ENCODE measurements around the gene FAP. TPM values are rescaled to one million over a fixed set of nuclear protein-coding genes. Genes with fewer than 3 reads are reported as not detected.

FAP gene
- total and polyA plus RNA-seq, 2 donors (not counting 1 experiment from before 2014, with no cell fraction given): not detected

DNA sequence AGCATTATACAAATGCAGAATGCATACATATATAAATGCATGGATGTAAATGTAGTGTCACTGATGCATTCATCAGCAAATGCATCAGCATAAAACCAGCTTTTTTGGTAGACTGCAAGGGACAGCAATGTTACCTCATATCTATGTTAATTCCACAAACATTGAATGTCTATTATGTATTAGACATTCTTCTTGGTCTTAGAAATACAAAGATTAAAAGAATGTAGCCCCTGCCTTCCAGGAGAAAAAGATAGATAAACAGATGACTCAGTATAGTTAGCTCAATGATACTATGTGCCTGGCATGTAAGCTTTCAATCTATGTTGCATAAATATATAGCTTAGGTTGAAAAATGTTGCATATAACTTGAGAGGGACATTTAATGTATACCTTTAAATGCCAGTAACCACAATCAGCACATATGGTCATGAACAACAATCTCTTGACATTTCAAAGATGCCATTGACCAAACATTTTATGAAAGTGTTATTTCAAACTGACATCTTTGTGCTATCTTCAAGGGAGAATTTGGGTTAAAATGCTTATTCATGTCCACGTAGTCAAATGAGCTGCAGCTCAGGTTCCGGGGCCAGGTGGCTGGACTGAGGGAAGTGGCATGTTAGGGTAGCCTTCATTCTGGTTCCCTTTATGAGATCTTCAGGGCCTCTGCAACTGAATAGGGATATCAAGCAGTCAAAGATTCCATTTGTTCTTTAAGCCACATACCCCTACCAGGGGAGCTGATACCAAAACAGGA lies 46.0 kb downstream of the FAP start:
- Mint-ChIP-seq H3K27me3 (peaks cover 19% of the 10 kb centered on the region), H3K9me3 (ENCODE audit: insufficient read depth) (no peaks in the 10 kb centered on the region), H3K27ac (no peak overlapping the region), H3K4me1 (no peaks in the 10 kb centered on the region), H3K4me3 (no peak overlapping the region)
- H3K9ac ChIP-seq (ENCODE audit: low read length): no peak overlapping the region
- no peaks in the 10 kb centered on the region for H3K79me2 ChIP-seq (ENCODE audit: control insufficient read depth, insufficient read depth, low read length)
- H3K4me2 ChIP-seq (replicated peaks; ENCODE audit: low read depth, low read length, poor library complexity, severe bottlenecking): no peak overlapping the region
- no peak overlapping the region for H3K27ac ChIP-seq (ENCODE audit: low read length in 2 of 2)
- TF ChIP-seq EZH2 (IDR thresholded peaks at IDR 0.05; ENCODE audit: borderline replicate concordance, insufficient read depth, low read depth, low read length, poor library complexity, severe bottlenecking): no peak
- TF ChIP-seq CTCF (IDR thresholded peaks at IDR 0.05): no peak
- no peak for ATAC-seq (ENCODE audit: low read depth)
- POLR2A ChIA-PET: no interaction called here
- H3K4me1 ChIP-seq (ENCODE audit: control insufficient read depth in 2 of 2, insufficient read depth in 2 of 2, low read length in 2 of 2): no peaks in the 10 kb centered on the region
- CTCF ChIA-PET: no interaction called here
- DNase-seq: no peak
- WGBS (ENCODE audit: insufficient coverage): 86% methylated on average over 2 of the region's 2 CpGs
- H3K9me3 ChIP-seq (ENCODE audit: control extremely low read depth in 1 of 3, control insufficient read depth in 2 of 3, insufficient read depth in 1 of 3, low read length in 2 of 3): no peaks in the 10 kb centered on the region
- no peaks in the 10 kb centered on the region for H4K20me1 ChIP-seq (ENCODE audit: control insufficient read depth, insufficient read depth, low read length, poor library complexity, severe bottlenecking)
- intact Hi-C loops (cut with micrococcal nuclease): no loop called here
- H3K27me3 ChIP-seq (replicated peaks in 1 of 4; ENCODE audit: control extremely low read depth in 1 of 4, control insufficient read depth in 3 of 4, insufficient read depth in 4 of 4, low read length in 3 of 4): peaks cover 0 to 5% (median 0%) of the 10 kb centered on the region in 4 experiments
- no peak overlapping the region for H2AFZ ChIP-seq (ENCODE audit: insufficient read depth, low read depth, low read length, poor library complexity, severe bottlenecking)
- H3K4me3 ChIP-seq (ENCODE audit: control extremely low read depth in 1 of 5, extremely low read depth in 1 of 5, insufficient read depth in 1 of 5, low read depth in 2 of 5, low read length in 4 of 5): no peak overlapping the region
- H3K36me3 ChIP-seq (replicated peaks in 1 of 2; ENCODE audit: control extremely low read depth in 1 of 2, control insufficient read depth in 1 of 2, extremely low read depth in 1 of 2, insufficient read depth in 2 of 2, low read length in 1 of 2): no peaks in the 10 kb centered on the region

DNA sequence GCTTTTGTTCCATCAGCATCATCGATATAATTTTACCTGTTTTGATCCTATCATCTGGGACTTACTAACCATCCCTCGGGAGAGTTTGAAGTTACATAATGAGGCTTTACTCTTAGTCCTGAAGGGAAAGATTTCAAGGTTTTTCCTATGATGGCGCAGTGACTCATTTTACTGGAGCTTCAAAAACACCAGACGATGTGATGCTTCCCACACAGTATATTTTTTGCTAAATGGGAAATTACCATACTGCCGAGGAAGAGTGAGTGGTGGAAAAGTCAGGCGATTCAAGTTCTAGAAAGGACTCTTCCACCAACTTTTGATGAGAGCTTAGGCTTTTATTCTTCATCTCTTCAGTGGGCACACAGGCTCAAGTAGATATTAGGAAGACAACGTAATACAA lies 46.6 kb downstream of the FAP start:
- Histone ChIP-seq H3K9ac (ENCODE audit: low read length) (no peak overlapping the region), H3K9me3 (ENCODE audit: control extremely low read depth in 1 of 3, control insufficient read depth in 2 of 3, insufficient read depth in 1 of 3, low read length in 2 of 3) (no peaks in the 10 kb centered on the region), H3K4me1 (ENCODE audit: control insufficient read depth in 2 of 2, insufficient read depth in 2 of 2, low read length in 2 of 2) (no peaks in the 10 kb centered on the region), H3K79me2 (ENCODE audit: control insufficient read depth, insufficient read depth, low read length) (no peaks in the 10 kb centered on the region), H4K20me1 (ENCODE audit: control insufficient read depth, insufficient read depth, low read length, poor library complexity, severe bottlenecking) (no peaks in the 10 kb centered on the region), H3K27me3 (replicated peaks in 1 of 4; ENCODE audit: control extremely low read depth in 1 of 4, control insufficient read depth in 3 of 4, insufficient read depth in 4 of 4, low read length in 3 of 4) (peaks cover 0 to 5% (median 0%) of the 10 kb centered on the region in 4 experiments), H2AFZ (ENCODE audit: insufficient read depth, low read depth, low read length, poor library complexity, severe bottlenecking) (no peak overlapping the region), H3K36me3 (replicated peaks in 1 of 2; ENCODE audit: control extremely low read depth in 1 of 2, control insufficient read depth in 1 of 2, extremely low read depth in 1 of 2, insufficient read depth in 2 of 2, low read length in 1 of 2) (no peaks in the 10 kb centered on the region), H3K27ac (ENCODE audit: low read length in 2 of 2) (no peak overlapping the region), H3K4me3 (ENCODE audit: control extremely low read depth in 1 of 5, extremely low read depth in 1 of 5, insufficient read depth in 1 of 5, low read depth in 2 of 5, low read length in 4 of 5) (no peak overlapping the region), H3K4me2 (replicated peaks; ENCODE audit: low read depth, low read length, poor library complexity, severe bottlenecking) (no peak overlapping the region)
- WGBS (ENCODE audit: insufficient coverage): no CpG with 5 or more reads among the region's 7 CpGs
- H3K4me3 Mint-ChIP-seq: no peak overlapping the region
- no peak for ATAC-seq (ENCODE audit: low read depth)
- no peaks in the 10 kb centered on the region for H3K4me1 Mint-ChIP-seq
- no peaks in the 10 kb centered on the region for H3K9me3 Mint-ChIP-seq (ENCODE audit: insufficient read depth)
- TF ChIP-seq EZH2 (IDR thresholded peaks at IDR 0.05; ENCODE audit: borderline replicate concordance, insufficient read depth, low read depth, low read length, poor library complexity, severe bottlenecking): no peak
- TF ChIP-seq CTCF (IDR thresholded peaks at IDR 0.05): no peak
- POLR2A ChIA-PET: no interaction called here
- CTCF ChIA-PET: no interaction called here
- intact Hi-C loops (cut with micrococcal nuclease): no loop called here
- H3K27me3 Mint-ChIP-seq: peaks cover 23% of the 10 kb centered on the region
- no peak overlapping the region for H3K27ac Mint-ChIP-seq
- DNase-seq: no peak
